Activated CD8-positive, alpha-beta memory T cell treated with anti-CD3 and anti-CD28 coated beads, Interleukin-2, amount 50 U/mL, for 1 hour (primary cell): Measurements from ENCODE around the gene NMNAT3.
"Not testable (repeated sequence)": the region's sequence is repeated elsewhere in the genome, so short reads cannot be mapped to it uniquely, and the experiment has no call there.

ENCODE experiments used
- DNase-seq: peaks from one replicate; pipeline ENCODE4 v3.0.0-alpha.2; 2020; ENCODE audit errors: extremely low read depth

NMNAT3 gene

DNA sequence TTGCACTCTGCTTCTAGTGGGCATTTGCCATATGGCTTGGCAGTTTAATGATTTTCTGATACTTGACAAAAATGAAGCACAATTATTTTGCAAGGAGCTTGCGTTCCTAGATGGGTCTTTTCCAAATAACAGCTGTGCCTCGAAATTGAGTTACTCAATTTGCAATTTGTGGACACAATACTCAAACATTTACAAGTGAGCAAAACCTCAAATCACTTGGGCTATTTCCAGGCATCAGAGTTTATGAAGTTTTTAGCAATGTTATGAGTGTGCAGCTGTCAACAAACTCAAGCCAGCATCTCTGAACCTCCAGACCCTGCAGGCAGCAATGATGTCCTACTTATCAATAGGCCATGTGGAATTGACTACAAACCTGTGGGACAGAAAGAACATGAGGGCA, 41.3 kb downstream of the NMNAT3 start:
- DNase-seq, result no peak

DNA sequence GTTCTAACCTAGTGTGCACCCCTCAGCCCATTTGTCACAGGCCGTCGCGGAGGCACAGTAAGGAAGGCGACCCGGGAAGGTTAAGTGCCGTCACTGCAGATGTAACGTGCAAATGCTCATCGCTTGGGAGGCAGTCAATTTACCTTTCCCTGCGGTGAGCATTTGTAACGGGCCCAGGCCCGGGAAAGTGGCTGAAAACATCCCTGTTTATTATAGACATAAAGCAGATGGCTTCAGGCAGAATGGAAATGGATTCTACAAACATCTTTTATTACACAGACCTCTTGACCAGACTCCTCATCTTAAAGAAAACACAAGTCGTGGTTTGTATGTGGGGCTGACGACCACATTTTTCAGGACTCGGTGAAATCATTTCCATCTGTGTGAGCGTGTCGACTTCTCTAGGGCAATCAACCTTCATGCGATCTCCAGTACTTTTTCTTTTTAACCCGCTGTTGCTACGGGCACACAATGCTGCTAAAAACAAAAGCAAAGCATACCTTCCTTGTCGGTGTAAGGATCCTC, 43.6 kb downstream of the NMNAT3 start:
- DNase-seq, result no peak

DNA sequence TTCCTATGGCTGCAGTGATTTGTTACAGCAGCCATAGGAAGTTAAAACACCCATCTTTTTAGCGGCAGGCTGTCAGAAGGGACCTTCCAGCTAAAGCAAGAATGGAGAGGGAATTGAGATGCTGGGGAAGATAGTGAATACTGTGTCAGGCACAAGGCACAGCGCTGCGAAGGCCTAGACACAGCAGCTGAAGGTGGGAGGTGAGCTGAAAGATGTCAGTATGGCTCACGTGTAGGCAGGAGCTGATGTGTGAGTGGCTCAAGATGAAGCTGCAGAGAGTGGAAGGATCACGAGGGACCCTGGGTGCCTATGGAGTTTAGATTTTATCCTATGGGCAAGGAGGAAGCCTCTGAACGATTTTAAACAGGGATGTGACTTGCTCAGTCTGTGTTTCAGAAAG, 44.3 kb downstream of the NMNAT3 start:
- DNase-seq, result no peak

DNA sequence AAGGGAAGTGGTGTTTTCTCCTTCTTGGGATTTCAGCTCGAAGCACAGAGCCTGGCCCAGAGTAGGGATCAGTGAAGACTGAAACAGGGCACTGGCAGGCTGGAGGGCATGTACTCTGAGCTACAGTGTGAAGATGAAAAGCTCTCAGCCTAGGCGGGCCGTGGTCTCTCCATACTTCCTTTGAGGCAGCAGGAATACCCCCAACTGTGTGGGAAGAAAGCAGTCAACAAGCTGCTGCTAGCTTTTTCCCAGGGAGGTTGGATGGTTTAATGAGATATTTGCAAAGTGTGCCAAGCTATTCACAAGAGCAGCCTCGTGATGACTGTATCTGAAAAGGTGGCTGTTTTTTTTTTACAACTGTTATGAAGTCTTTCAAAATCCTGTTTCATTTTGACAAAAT, 47.2 kb downstream of the NMNAT3 start:
- DNase-seq, result no peak

DNA sequence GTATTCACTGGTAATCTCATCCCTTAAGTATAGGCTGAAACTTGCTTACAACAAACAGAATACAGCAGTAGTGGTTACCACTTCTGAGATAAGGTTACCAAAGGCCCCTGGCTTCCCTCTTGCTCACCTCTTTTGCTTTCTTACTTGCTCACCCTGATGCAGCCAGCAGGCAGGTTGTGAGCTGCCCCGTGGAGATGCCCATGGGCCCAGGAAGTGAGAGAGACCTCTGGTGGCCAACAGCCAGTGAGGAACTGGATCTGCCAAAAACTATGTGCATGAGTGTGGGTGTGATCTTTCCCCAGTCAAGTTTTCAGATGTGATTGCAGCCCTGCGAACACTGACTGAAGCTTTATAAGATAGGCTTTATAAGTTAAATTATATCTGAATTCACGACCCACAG, 48.7 kb downstream of the NMNAT3 start:
- DNase-seq, result no peak

DNA sequence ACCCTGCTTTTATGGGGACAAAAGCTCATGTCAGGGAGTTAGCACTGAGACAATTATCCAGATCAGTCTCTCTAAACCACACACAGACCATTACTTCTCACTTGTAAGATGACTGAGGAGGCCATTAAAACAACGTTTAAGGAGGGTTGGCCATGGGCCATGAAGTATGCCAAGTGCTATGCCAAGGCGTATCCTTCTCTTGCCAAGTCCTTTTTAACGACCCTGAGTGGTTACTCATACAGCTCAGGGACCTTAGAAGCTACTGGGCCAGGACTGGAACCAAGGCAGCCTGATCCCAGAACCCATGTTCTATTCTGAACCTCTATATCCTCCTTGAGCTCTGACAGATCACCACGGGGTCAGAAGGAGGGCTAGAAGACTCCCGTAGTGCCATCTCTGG, 50.0 kb downstream of the NMNAT3 start:
- DNase-seq, result no peak

DNA sequence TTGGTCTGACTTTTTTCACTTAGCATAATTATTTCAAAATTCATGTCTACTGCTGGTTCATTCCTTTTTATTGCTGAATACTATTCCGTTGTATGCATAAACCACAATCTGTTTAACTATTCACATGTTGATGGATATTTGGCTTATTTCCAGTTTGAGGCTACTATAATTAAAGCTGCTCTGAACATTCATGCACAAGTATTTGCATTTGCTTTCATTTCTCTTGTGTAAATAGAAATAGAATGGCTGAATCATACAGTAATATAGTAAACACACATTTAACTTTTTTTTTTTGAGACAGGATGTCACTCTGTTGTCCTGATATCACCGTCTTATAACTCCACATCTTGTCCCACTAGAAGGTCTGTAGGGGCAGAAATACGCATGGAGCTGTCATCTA, 57.3 kb downstream of the NMNAT3 start:
- DNase-seq, result no peak

DNA sequence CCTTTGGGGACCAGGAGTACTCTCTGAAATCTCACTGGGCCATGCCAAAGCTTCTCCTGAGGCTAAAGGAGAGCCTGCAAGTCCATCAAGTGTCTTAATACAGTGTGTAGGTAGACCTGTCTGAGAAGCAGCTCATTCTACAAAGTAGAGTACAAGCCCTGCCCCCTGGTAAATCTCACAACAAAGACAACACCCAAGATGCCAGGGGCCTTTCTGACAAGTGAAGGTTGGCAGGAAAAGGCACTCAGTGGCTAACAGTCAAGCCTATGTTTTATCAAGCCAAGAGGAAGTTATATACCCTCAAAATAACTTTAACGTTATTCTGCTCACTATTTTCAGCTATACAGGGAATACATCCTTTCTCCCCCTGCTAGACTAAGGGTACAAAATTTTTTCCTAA, 58.3 kb downstream of the NMNAT3 start:
- DNase-seq, result no peak

DNA sequence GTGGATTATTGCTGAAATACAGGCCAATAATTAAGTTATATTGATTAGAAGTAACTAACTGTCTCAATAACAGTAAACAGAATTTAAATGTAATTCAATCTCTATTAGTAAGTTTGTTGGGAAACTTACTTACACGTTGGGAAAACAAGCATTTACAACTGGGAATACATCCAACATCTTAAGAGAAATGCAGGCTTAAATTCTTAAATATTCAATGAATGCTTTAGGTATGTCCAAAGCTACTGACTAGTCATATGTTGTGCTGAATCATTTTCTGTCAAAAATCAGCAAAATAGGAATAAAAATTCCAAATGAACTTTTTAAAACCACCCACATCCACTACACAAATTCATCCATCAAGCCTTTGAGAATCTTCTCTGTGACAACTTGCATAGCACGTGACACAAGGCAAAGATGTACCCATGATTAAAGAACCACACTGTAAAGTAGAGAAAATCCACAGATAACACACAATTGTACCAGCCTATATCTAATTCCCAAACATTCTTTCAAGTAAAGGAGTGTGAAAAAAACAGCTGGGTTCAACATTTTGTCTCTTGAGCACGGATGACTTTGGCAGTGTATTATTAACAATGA, 60.0 kb downstream of the NMNAT3 start:
- no peak for DNase-seq

DNA sequence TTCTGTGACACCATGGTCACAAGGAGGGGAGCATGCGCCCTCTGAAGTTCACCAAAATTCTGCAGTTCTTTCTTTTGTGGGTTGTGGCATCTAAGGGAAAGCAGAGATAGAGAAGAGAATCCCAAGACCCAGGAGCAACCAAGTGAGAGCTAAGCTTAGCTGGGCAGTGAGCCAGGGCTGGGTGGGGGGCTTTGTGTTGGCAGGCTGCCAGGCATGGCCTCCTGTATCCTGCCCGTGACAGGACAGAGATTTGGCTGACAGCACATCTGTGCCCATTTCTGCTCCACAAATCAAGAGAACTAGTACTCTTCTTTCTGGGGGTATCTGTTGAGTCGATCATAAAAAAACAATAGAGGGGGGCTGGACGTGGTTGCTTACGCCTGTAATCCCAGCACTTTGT, 66.2 kb downstream of the NMNAT3 start:
- no peak for DNase-seq

DNA sequence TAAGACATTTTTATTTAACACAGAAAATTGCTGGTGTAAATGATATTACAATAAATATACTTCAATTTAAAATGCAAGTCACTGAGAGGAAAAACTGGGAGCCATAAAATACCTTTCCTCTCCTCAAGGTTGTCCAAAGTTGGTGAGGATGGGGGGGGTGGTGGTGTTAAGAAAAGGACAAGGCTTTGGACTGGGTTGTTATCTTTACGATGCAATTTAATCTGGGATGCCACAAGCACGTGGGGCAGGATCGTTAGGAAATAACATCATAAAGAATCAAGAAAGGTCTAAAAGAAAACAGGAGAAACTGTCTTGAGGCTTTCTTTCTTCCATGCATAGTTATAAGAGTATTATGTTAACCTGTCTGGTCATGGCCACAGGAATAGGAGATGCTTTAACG, 66.9 kb downstream of the NMNAT3 start:
- no peak for DNase-seq

DNA sequence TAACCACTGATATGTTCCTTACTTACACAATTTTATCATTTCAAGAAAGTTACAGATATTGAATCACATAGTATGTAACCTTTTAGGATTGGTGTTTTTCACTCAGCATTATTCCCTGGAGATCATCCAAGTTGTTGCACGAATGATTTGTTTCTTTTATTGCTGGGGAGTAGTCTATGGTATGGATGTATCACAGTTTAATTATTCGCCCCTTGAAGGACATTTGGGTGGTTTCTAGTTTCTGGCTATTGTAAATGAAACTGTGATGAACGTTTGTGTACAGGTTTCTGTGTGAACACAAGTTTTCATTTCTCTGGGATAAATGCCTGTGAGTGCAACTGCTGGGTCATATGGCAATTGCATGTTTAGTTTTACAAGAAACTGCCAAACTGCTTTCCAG, 68.8 kb downstream of the NMNAT3 start:
- no peak for DNase-seq

DNA sequence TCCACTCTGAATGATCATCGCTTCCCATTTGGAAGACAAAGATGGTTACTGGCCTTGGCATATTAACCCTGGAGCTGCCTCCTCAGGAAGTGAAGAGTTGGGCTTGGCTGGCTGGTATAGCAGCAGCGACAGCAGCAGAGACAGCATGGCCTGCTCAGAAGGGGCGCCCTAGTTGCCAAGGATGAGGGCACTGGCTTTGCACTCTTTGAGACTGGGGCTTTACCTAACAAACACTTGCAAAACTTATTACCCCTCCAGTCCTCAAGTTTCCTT, 69.7 kb downstream of the NMNAT3 start:
- no peak for DNase-seq

DNA sequence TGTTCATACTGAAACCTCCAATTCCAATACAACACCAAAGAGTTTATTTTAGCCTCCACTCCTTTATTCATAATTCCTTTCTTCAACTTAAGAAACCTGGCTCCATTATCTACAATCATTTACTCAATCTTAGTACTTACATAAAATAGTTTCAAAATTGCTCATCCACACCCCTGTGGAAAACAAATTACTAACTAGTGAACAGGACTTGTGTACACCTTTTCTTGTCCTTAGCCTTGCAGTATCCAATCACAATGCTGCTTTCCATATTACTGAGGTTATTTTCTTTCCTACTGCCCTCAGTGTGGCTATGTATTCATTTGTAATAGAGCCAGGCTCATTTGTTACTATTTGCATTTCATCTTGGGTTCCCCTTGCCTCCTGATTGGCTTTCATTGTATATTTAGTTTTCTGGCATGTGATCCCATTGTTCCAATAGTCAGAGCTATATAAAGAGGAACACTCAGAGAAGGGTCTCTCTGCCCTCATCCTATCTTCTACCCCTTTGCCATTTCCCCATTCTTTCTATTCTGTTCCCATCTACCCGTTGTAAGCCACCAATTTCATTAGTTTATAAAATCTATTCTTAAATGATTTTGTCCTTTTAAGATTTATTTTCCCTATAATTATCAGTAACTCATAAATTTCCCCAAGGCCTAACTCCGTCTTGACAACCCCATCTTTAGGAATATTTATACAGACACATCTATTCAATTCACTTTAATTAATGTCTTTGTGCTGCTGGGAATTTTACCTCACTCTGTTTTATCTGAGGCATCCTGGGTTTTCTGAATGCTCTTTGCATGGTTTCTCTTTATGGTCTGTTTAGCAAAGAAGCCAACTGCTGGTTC, 70.3 kb downstream of the NMNAT3 start:
- no peak for DNase-seq

DNA sequence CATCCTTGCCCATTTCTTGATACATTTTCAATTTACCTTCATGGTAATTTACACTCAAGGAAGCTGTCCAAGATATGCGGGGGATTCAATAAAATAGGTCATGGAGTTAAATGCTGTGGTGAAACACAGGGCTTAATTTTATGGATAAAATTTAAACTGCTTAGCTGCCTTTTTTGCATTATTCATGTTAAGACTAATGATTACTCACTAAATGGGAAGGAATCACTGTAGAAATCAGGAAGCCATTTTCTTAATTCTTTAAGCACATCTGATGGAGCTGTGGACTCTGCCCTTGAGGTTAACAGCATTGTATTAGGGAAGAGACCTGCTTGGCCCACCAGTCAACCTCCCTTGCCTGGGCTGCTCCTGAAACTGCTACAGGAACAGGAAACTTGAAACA, 75.8 kb downstream of the NMNAT3 start:
- no peak for DNase-seq

DNA sequence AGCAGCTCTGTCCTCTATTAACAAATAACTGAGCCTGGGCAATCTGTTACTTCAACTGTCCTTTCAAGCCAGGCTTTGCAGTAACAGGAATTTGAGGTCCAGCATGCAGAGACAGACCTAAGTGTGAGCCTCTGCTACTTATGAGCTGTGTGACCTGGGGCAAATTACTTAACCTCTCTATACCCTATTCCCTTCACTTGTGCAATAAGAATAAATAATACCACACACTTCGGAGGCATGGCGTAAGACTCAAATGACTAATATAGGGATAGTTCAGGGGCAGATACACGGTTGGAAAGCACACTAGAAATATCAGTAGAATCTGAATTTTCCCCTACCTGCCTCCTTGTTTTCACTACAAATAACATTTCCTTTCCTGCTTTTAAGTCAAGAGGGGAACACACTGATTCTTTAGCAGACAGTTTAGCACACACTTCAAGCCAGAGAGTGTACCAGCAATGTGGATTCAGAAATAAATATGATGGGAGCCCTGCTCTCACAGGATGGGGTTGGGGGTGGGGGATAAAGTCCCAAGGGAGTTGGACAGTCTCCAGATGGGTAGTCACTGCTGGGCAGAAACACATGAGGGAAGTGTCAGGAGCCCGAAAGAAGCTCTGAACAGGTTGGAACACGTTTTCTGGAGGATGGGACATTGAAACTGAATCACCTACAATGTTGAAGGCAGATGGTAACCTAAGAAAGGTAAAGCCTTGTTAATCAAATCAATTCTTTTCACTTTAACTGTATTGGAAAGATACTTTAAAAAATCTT, 76.4 kb downstream of the NMNAT3 start:
- DNase-seq, result no peak

DNA sequence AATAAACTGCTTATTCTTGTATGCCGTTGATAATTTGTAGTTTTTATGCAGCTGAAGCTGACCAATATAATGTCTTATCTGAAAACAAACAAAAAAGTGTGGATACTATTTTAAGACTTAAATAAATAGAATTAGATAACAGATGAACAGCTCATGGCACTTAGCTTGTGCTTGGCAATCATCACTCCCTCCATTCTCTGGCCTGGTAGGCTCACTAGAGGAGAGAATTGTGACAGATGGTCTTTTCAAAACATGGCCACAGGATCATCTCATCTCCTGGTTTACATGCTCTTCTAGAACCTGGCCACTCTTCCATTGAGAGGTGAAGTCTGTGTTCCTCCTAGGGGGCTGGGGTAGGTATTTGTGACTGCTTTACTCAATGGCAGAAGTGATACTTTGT, 79.8 kb downstream of the NMNAT3 start:
- no peak for DNase-seq

DNA sequence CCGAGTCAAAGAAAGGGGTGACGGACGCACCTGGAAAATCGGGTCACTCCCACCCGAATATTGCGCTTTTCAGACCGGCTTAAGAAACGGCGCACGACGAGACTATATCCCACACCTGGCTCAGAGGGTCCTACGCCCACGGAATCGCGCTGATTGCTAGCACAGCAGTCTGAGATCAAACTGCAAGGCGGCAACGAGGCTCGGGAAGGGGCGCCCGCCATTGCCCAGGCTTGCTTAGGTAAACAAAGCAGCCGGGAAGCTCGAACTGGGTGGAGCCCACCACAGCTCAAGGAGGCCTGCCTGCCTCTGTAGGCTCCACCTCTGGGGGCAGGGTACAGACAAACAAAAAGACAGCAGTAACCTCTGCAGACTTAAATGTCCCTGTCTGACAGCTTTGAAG, 86.6 kb downstream of the NMNAT3 start:
- not testable (repeated sequence) for DNase-seq

DNA sequence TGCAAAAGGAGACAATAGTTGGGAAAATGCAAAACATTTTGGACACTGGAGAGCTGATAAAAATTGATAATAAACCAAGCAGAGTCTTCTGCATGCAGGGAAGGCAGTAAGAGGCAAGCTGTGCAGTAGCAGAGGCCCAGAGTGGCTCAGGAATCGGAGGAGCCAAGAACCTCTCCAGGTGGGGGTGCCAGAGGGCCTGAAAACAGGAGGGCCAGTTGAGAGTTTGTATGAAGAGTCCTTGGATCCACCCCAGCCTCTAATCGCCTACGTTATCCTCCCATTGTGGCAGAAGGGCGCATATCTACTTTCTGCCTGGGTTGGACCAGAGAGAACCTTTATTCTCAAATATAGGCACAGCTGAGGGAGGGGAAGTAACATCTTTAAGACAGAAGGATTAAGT, 89.3 kb downstream of the NMNAT3 start:
- no peak for DNase-seq

DNA sequence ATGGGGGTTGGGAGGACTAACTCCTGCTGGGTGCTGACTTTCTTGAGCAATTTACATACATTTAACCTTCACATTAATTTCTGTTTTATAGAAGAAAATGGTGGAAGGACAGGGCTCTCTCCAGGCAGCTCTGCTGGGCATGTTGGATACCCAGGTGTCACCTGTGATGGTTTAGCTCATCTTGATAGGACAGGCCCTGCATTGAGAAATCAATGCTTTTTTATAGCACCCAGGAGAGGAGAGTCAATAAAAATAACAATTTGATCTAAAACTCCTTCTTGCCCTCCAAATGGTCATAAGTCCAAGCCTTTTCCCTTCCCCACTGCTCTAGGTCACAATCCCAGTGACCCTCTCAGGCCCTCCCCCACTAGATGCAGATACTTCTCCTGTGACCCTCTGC, 90.0 kb downstream of the NMNAT3 start:
- DNase-seq, result no peak

DNA sequence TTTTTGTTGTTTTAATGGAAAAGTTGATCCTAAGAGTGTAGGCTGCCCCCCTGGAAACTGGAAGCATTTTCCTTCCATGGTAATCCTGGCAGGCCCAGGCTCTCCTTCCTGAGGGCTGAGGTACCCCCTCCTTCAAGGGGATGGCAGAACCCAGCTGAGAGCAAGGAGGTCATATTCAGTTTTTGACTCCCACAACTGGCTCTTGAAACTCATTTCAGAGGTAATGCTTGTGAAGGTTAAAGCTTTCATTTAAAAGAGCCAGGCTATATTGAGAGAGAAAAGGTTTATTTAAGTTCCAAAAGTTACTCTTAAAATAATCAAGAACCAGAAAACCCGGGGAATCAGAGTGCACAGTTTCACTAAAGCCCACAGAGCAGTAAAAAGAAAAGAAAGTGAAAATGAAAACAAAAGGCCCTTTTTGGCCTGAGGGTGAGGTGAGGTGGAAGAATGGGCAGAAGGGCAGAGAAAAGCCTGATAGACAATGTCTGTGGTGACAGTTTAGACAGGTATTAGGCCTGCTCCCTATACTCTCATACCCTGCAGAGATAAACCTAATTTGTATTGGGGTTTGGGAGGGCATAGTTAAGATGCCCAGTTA, 91.3 kb downstream of the NMNAT3 start:
- DNase-seq, result no peak

DNA sequence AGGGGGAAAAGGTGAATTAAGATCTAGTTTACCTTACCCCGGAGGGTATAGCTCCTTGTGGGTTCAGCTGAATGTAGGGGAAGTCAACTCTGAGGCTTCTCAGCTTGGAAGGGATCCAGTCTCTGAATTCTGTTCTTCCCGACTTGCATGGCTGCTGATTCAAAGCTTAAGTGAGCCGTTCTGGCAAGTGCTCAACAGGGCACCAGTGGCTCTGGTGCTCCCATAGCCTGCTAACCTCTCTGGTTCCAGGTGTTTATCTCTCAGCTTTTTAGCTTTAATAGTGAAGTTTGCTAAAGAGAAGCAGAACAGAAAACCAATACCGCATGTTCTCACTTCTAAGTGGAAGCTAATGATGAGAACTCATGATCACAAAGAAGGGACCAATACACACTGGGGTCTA, 92.0 kb downstream of the NMNAT3 start:
- no peak for DNase-seq

DNA sequence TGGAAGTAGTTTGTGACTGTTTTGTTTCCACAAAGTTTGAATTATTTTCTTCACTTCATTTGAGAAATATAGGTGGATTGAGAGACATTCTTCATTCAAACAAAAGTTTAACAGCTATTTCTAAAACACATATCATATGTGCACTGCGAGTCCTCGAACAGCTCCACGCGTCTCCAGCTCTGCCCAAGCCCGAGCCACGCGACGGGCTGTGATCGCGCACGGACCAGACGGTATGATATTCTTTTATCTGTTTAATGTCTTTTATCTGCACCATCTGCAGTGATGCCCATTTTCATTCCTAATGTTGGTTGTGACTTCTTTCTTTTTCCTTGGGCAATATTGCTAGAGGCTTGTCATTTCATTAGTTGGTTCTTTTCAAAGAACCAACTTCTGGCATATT, 94.1 kb downstream of the NMNAT3 start:
- DNase-seq, result not testable (repeated sequence)
